SHP77 treated with DMSO at 0.1 percent for 48 hours (cell line): Measurements from ENCODE around the gene SLC28A2.

Experiments
- DNase-seq: peaks from one replicate; lab custom pipeline; 2025; lab: John Stamatoyannopoulos, UW

The SLC28A2 gene

GRCh38 chr15:45326741-45327140 lies 74.7 kb downstream of the SLC28A2 start:
- DNase-seq: no peak
